IMR-90 (cell line): ENCODE measurements around the gene FAT1. TPM values are rescaled to one million over a fixed set of nuclear protein-coding genes. Genes with fewer than 3 reads are reported as not detected.

Experiments used
- ATAC-seq: fragments of 200-7000 bp; cut with Tn5 transposase; 2 replicates; pipeline ENCODE4 v1.9.1; 2020; ENCODE audit warnings: low read depth, mild to moderate bottlenecking, moderate library complexity
- BruUV-seq: library from RNA; stranded (reverse); fragments of 400-500 nt; replicated peaks from 2 replicates; lab custom pipeline; 2021; lab: Mats Ljungman, UMichigan
- CTCF ChIA-PET: fragments of 300-600 bp; formaldehyde crosslinking; extraction: SDS; loops from one replicate; lab custom pipeline; 2021; ENCODE audit warnings: antibody characterized with exemption; lab: Yijun Ruan, JAX
- POLR2A ChIA-PET: fragments of 300-600 bp; sonication (Branson Sonifier 250); formaldehyde crosslinking; loops from one replicate; lab custom pipeline; 2022; ENCODE audit warnings: antibody characterized with exemption; ENCODE audit not compliant: unreplicated experiment; lab: Charles Lee
- DNase-seq: peaks from one replicate; pipeline ENCODE4 v3.0.0; 2013
- H2AFZ ChIP-seq: replicated peaks from 2 replicates; pipeline ENCODE3; 2013; ENCODE audit warnings: low read length, mild to moderate bottlenecking; ENCODE audit not compliant: poor library complexity
- H2AK5ac ChIP-seq: 2 replicates; pipeline ENCODE4 v1.6.1; 2013; ENCODE audit warnings: low read depth, low read length, inconsistent platforms
- H2AK9ac ChIP-seq: replicated peaks from 2 replicates; pipeline ENCODE3; 2013; ENCODE audit warnings: mild to moderate bottlenecking, low read depth, low read length, moderate library complexity; ENCODE audit not compliant: poor library complexity
- H2BK120ac ChIP-seq: 2 replicates; pipeline ENCODE4 v1.6.1; 2013; ENCODE audit warnings: low read depth, low read length, inconsistent platforms
- H2BK15ac ChIP-seq: 3 replicates; pipeline ENCODE4 v1.6.1; 2013; ENCODE audit warnings: low read depth, low read length, inconsistent platforms
- H2BK20ac ChIP-seq: 2 replicates; pipeline ENCODE4 v1.6.1; 2013; ENCODE audit warnings: low read depth, mild to moderate bottlenecking, inconsistent platforms, low read length, moderate library complexity
- H2BK5ac ChIP-seq: 2 replicates; pipeline ENCODE4 v1.6.1; 2013; ENCODE audit warnings: mild to moderate bottlenecking, low read depth, low read length, inconsistent platforms; ENCODE audit not compliant: poor library complexity, severe bottlenecking
- H3K14ac ChIP-seq: replicated peaks from 2 replicates; pipeline ENCODE4 v1.6.1; 2013; ENCODE audit warnings: low read depth, low read length, inconsistent platforms
- H3K18ac ChIP-seq: 2 replicates; pipeline ENCODE4 v1.6.1; 2013; ENCODE audit warnings: low read depth, low read length, control low read depth
- H3K23ac ChIP-seq: 2 replicates; pipeline ENCODE4 v1.6.1; 2013; ENCODE audit warnings: low read depth, low read length, inconsistent platforms
- H3K27ac ChIP-seq: 2 replicates; pipeline ENCODE4 v1.5.1; 2013; ENCODE audit warnings: mild to moderate bottlenecking, control low read depth, low read length; ENCODE audit not compliant: insufficient read depth
- H3K27me3 ChIP-seq: 2 replicates; pipeline ENCODE4 v1.6.1; 2013; ENCODE audit warnings: low read length; ENCODE audit not compliant: control insufficient read depth, insufficient read depth
- H3K36me3 ChIP-seq: 2 replicates; pipeline ENCODE4 v1.6.1; 2013; ENCODE audit warnings: low read length, mixed read lengths; ENCODE audit not compliant: control insufficient read depth, insufficient read depth
- H3K4ac ChIP-seq: 2 replicates; pipeline ENCODE4 v1.6.1; 2013; ENCODE audit warnings: low read depth, low read length, inconsistent platforms
- H3K4me1 ChIP-seq: 2 replicates; pipeline ENCODE4 v1.6.1; 2013; ENCODE audit warnings: low read length, mixed read lengths; ENCODE audit not compliant: control insufficient read depth, insufficient read depth
- H3K4me2 ChIP-seq: 2 replicates; pipeline ENCODE4 v1.6.1; 2013; ENCODE audit warnings: low read depth, mild to moderate bottlenecking, control low read depth, low read length, moderate library complexity
- H3K4me3 ChIP-seq: 2 replicates; pipeline ENCODE4 v1.5.1; 2013; ENCODE audit warnings: low read depth, mild to moderate bottlenecking, control low read depth, low read length, moderate library complexity; ENCODE audit not compliant: insufficient read depth
- H3K56ac ChIP-seq: 2 replicates; pipeline ENCODE4 v1.6.1; 2013; ENCODE audit warnings: low read length, inconsistent platforms; ENCODE audit not compliant: insufficient read depth; ENCODE audit errors: extremely low read depth
- H3K79me1 ChIP-seq, 2 experiments: 2 replicates each; pipeline ENCODE4 v1.6.1; 2013; ENCODE audit warnings: low read length in 2 of 2, inconsistent platforms in 1 of 2, low read depth in 1 of 2
- H3K9ac ChIP-seq: 2 replicates; pipeline ENCODE4 v1.6.1; 2013; ENCODE audit warnings: low read depth, low read length, control low read depth
- H3K9me1 ChIP-seq: 2 replicates; pipeline ENCODE4 v1.6.1; 2013; ENCODE audit warnings: low read length, inconsistent platforms; ENCODE audit not compliant: insufficient read depth
- H3K9me3 ChIP-seq: 2 replicates; pipeline ENCODE4 v1.6.1; 2013; ENCODE audit warnings: low read length; ENCODE audit not compliant: control insufficient read depth, insufficient read depth
- H4K20me1 ChIP-seq: 2 replicates; pipeline ENCODE4 v1.6.1; 2013; ENCODE audit warnings: low read length, inconsistent platforms; ENCODE audit not compliant: insufficient read depth
- H4K5ac ChIP-seq: 2 replicates; pipeline ENCODE4 v1.6.1; 2013; ENCODE audit warnings: mild to moderate bottlenecking, low read depth, low read length, control low read depth
- H4K8ac ChIP-seq, 2 experiments: 2 replicates each; pipeline ENCODE4 v1.6.1; 2013; ENCODE audit warnings: low read depth in 2 of 2, low read length in 2 of 2, control low read depth in 1 of 2, inconsistent platforms in 1 of 2
- H4K91ac ChIP-seq: 2 replicates; pipeline ENCODE4 v1.6.1; 2013; ENCODE audit warnings: low read depth, low read length, inconsistent platforms; ENCODE audit not compliant: insufficient read depth
- CEBPB ChIP-seq: IDR thresholded peaks from 2 replicates; pipeline ENCODE4 v1.6.1; 2012; ENCODE audit warnings: low read depth, low read length, improper control_type of control experiment
- CHD1 ChIP-seq: IDR thresholded peaks from 2 replicates; pipeline ENCODE4 v1.6.1; 2012; ENCODE audit warnings: low read depth, low read length, improper control_type of control experiment
- WGBS, 2 experiments: methylation state at CpG; one replicate each; pipeline versions ENCODE4 v1.1.5 to v1.1.7; 2013; ENCODE audit warnings: missing lambda C conversion rate in 2 of 2; ENCODE audit not compliant: insufficient read length in 1 of 2; ENCODE audit errors: extremely low coverage in 2 of 2; 5-methylcytosine and 5-hydroxymethylcytosine counted together
- dilution Hi-C: fragments of 300-500 bp; cut with HindIII; formaldehyde crosslinking; loops from one replicate; pipeline ENCODE4 v1.14.3; 2018; ENCODE audit warnings: low sequenced_read_pairs; ENCODE audit not compliant: unreplicated experiment
- in situ Hi-C: fragments of 300-500 bp; cut with MboI; formaldehyde crosslinking; loops from 3 replicates; pipeline ENCODE4 v1.14.3; 2019; ENCODE audit warnings: low sequenced_read_pairs, inconsistent platforms, mixed read lengths
- intact Hi-C: fragments of 100-400 bp; cut with micrococcal nuclease; formaldehyde crosslinking; loops from 2 replicates; pipeline ENCODE4 v1.10.0; 2022
- polyA plus RNA-seq, 3 experiments: library from polyadenylated mRNA; depleted of rRNA; stranded (reverse); fragments of >200 nt; gene quantifications; 2 replicates each; pipeline ENCODE4 v1.2.3, GENCODE V29; 2012; ENCODE audit warnings: low replicate concordance in 1 of 3
- total RNA-seq: library from RNA; depleted of rRNA; stranded (reverse); fragments of >200 nt; gene quantifications from 2 replicates; pipeline ENCODE4 v1.2.3, GENCODE V29; 2012
- TF ChIP-seq, protein P1 (sequence below): conservative IDR thresholded peaks from 2 replicates; pipeline ENCODE4 v1.5.1; 2012; ENCODE audit warnings: mild to moderate bottlenecking, low read depth, low read length, improper control_type of control experiment

The FAT1 gene
- total and polyA plus RNA-seq, 2 of the 4 experiments (the other 2 are of a cell fraction), result 156 to 519 TPM

DNA sequence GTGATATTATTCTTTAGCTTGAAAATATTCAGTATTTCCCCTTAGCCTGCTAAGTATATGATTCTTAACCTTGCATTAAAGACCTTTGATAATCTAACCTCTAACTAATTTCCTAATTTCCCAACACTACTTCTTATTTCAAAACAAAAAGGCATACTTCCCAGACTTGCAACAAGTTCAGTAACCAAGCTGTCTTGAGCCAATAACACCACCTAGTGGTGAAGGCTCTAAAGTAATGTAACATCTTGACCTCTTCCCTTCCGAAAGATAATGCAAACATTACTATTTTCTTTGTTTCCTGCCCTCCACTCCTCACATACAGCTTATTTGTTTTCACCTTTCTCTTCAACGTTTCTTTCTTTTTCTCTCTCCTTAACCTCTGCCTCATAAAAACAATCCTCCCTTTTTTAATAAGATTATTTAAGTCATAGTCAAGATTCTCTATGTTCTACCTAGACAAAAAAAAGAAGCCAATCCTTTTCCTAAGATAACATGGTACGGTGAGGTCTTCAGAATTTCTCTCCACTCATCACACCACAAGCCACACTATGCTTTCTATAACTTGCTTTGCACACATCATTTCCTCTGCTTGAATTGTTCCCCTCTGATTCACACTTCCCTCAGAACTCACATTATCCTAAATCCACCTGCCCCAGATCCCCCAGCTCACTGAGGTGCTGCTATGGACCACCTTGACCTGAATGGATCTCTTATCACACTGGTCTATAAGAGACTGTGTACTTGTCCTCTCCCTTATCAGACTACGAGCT lies 3.5 kb downstream of the FAT1 start (continued):
- TF ChIP-seq, protein P1, sequence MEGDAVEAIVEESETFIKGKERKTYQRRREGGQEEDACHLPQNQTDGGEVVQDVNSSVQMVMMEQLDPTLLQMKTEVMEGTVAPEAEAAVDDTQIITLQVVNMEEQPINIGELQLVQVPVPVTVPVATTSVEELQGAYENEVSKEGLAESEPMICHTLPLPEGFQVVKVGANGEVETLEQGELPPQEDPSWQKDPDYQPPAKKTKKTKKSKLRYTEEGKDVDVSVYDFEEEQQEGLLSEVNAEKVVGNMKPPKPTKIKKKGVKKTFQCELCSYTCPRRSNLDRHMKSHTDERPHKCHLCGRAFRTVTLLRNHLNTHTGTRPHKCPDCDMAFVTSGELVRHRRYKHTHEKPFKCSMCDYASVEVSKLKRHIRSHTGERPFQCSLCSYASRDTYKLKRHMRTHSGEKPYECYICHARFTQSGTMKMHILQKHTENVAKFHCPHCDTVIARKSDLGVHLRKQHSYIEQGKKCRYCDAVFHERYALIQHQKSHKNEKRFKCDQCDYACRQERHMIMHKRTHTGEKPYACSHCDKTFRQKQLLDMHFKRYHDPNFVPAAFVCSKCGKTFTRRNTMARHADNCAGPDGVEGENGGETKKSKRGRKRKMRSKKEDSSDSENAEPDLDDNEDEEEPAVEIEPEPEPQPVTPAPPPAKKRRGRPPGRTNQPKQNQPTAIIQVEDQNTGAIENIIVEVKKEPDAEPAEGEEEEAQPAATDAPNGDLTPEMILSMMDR, result peak; percentile 39

DNA sequence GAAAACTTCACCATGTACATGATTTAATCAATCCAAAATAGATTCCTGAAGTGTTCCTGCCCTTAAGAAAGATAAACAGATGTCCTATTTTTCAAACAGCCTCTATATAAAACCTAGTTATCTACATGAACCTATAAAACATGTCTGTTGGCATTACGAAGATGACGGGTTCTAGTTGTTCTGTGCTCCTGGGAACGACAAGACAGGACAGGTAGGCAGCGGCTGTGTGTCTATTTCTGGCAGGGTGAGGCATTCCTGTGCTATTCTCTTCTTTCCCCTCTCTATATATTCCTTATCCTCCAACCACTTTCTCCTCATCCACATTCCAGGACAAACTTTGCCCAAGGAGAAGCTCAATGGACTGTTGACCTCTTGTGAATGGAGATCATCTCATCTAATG lies 6.1 kb downstream of the FAT1 start:
- CTCF ChIA-PET, result no interaction called here
- Histone ChIP-seq H2AFZ (no peak overlapping the region), H2BK20ac (no peak overlapping the region), H3K4me1 (peaks cover 8% of the 10 kb centered on the region), H3K36me3 (peaks cover 17% of the 10 kb centered on the region), H2AK5ac (no peak overlapping the region), H3K27ac (no peak overlapping the region), H3K18ac (no peak overlapping the region), H3K14ac (no peak overlapping the region), H3K9me3 (peaks cover 8% of the 10 kb centered on the region), H2BK5ac (no peak overlapping the region), H3K23ac (no peak overlapping the region), H4K20me1 (peaks cover 98% of the 10 kb centered on the region), H2BK120ac (no peak overlapping the region), H4K8ac (no peak overlapping the region), H3K9me1 (peaks cover 11% of the 10 kb centered on the region; the same call in 1 of the 2 replicates), H3K9ac (no peak overlapping the region), H3K56ac (no peak overlapping the region), H3K4me2 (no peak overlapping the region), H4K91ac (no peak overlapping the region), H3K4me3 (no peak overlapping the region), H3K4ac (no peak overlapping the region), H2BK15ac (no peak overlapping the region), H2AK9ac (no peak overlapping the region), H3K27me3 (no peaks in the 10 kb centered on the region), H3K79me1 (peaks cover 0 to 37% of the 10 kb centered on the region in 2 experiments; a peak in 2 of 4 replicates), H4K5ac (no peak overlapping the region)
- no peak for TF ChIP-seq CEBPB
- no peak for TF ChIP-seq CHD1
- intact Hi-C loops, result no loop called here
- POLR2A ChIA-PET, result no interaction called here
- ATAC-seq, result no peak
- dilution Hi-C loops, result no loop called here
- 80% methylated on average over 1 of the region's 4 CpGs; no CpG with 5 or more reads in 1 of the 2 experiments for WGBS, 2 experiments
- in situ Hi-C loops, result no loop called here
- DNase-seq, result no peak
- no TSS peak for BruUV-seq
